ENCODE measurements around the gene RPN1.
A peak's percentile ranks its signal among the peaks of the same experiment; 100 is the strongest.
"Not testable (repeated sequence)": the region's sequence is repeated elsewhere in the genome, so short reads cannot be mapped to it uniquely, and the experiment has no call there.

RPN1 gene

DNA sequence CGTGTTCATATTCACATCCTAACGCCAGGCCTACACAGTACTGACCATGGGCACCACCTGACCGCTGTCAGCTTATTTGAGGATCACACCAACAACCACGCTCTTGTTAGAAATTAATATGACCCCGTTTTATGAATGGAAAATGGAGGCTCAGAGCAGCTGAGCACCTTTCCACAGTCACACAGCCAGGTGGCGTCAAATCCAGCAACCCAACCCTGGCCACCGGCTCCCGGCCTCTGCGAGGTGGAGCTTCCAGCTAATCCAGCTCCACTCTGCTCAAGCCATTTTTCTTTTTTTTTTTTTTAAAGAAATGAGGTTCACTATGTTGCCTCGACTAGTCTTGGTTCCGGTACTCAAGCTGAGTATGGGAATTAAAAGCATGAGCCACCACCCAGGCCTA, 41.3 kb downstream of the RPN1 start:
- no peak for ATAC-seq

GRCh38 chr3:128607710-128608048, 42.9 kb downstream of the RPN1 start:
- DNase-seq = no peak
- ATAC-seq = no peak

More for the DNA sequence above, 41.3 kb downstream of the RPN1 start:
- no peak for DNase-seq

DNA sequence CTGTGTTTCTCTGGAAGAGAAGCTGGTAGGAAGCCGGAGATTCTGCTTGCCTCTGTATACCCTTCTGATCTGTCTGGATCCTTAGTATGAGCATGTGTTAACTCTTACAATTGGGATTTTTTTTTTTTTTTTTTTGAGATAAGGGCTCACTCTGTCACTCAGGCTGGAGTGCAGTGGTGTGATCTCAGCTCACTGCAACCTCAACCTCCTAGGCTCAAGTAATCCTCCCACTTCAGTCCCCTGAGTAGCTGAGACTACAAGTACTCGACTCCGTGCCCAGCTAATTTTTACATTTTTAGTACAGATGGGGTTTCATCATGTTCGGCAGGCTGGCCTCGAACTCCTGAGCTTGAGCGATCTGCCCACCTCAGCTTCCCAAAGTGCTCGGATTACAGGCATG, 44.5 kb downstream of the RPN1 start:
- DNase-seq = no peak
- ATAC-seq = no peak

DNA sequence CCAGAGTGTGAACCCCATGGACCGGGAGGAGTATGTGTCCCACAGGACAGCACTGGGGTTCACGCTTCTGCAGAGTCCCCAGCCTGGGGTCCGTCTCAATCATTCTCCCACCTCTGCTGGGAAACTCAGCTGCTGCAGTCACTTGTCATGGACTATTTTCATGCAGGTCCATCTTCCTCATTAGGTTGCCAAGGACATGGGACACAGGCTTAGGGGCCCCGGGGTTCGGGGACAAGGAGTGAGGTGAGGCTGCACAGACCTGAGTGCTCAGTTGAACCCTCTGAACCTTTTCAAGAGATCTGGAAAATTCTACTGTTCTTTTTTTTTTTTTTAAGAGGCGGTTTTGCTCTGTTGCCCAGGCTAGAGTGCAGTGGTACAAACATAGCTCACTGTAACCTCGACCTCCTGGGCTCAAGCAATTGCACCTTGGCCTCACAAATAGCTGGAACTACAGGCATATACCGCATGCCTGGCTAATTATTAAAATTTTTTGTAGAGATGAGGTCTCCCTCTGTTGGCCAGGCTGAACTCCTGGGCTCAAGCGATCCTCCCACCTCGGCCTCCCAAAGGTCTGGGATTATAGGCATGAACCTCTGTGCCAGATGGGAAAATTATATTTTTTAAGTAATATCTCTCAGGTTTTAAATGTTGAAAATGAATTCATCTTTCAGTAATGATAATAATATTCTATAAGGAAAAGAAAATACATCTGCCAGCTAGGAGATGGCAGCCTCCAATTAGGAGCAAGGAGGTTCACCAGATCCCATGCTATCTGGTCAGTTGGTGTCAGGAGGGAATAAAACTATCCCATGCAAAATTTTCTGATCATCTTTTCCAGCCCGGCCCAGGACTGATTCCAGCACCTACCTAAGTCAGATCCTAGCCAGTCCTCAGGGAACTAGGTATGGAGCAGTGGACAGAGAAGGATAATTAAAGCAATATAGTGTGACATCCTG, 45.2 kb downstream of the RPN1 start:
- ATAC-seq (no peak), DNase-seq (no peak)

- DNase-seq (no peak), ATAC-seq (no peak)
Measured at GRCh38 chr3:128603811-128604775, 46.5 kb downstream of the RPN1 start.

GRCh38 chr3:128603313-128603712, 47.3 kb downstream of the RPN1 start:
- DNase-seq (no peak), ATAC-seq (no peak)

DNA sequence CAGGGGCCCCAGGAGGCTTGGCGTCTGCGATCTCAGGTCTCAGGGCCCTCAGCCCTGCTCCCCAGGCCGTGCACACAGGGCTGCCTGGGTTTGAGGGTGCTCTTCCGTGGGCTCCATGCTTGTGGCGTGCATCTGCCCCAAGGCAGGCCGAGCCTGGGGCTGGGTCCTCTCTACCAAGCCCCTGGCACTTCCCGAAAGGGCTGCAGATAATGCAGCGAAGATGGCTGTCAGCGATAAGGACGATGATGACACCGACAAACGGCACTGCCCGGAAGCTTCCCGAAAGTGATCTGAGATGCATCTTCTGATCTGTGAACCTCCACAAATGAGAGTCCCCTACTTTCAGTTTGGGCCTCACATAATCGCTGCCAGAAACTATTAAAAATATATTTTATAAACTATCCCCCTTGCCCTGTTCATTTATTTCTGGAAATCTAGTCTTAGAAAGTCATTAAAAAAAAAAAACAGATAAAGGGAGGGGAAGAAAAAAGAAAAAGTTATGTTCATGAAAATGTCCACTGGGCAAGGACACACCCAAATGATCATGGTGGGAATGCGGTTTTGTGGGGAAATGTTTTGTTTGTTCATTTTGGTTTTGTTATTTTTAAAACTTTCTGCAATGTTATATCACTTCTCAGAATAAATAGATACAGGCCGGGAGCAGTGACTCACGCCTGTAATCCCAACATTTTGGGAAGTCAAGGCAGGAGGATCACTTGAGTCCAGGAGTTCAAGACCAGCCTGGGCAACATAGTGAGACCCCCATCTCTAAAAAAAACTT, 51.5 kb downstream of the RPN1 start:
- ATAC-seq = no peak
- DNase-seq = no peak

DNA sequence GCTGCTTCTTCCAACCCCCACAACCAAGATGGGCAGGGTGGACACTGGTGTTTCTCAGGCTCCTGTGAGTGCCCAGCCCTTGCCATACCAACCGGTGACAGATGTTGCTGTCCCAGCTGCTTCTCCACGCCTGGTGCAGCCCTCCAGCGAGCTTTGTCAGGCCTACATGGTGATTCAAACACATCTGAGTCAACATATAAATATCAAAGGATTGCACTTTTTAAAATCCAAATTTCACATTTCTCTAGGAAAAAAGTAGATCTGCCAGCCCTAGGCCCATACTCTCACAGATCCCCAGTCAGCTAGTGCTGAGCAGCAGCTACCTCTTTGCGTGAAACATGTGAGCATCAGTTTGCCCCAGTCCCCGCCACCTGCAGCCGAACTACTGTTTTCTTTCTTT, 52.7 kb downstream of the RPN1 start:
- no peak for DNase-seq
- ATAC-seq = no peak

DNA sequence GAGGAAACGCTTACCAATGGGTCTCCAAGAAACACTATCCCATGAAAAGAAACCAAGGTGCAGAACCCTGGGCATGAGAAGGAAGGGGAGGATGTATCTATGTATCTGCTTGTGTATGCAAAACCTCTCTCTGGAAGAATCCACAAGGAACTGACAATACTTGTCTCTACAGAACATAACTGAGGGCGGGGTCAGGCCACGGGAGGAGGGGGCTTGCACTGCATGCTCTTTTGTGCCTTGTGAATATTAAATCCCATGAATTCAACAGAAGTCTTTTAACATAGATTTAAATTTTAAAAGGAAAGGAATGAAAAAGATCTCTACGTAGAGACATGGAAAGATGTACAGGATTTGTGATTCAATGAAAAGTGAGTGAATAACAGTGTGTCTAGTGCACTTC, 57.8 kb downstream of the RPN1 start:
- no peak for ATAC-seq
- DNase-seq = no peak

- DNase-seq = peak; percentile 39
- ATAC-seq = peak; percentile 88
Measured at GRCh38 chr3:128591738-128592426, 58.7 kb downstream of the RPN1 start.

- DNase-seq (no peak), ATAC-seq (no peak)
Measured at GRCh38 chr3:128590948-128591347, 59.7 kb downstream of the RPN1 start.

- not testable (repeated sequence) for DNase-seq, ATAC-seq
Measured at GRCh38 chr3:128589985-128590384, 60.6 kb downstream of the RPN1 start.

DNA sequence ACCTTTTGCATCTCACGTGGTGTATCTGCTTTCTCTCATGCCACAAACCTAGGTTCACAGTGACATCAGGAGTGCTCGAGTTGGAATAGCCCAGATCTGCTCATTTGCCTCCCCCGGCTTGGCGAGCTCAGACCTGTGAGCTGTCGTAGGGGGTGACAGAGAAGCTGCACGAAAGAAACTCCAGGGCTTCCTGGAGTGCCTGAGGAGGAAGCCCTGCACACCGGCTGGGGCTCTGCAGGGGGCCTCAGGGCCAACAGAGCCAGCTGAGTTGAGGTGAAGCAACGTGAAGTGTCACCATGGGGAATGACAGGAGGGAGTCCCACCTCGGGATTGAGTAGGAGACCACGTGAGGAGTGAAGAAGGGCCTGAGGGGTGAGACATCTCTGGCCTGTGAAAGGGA, 62.5 kb downstream of the RPN1 start:
- ATAC-seq = no peak
- DNase-seq = no peak

DNA sequence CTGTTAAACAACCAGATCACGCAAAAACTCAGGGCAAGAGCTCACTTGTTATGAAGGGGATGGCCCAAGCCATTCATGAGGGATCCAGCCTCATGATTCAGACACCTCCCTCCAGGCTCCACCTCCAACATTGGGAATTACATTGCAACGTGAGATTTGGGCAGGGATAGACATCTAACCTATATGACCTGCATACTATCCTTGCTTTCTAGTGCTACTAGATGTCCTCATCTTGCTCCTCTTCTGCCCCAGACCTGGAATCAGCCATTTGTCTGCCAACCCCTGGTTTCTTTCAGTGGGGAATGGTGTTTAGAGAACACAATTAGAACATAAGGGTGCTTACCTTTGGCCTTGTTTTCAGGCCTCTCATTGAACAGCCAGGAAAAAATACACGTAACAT, 63.2 kb downstream of the RPN1 start:
- ATAC-seq (no peak), DNase-seq (no peak)

GRCh38 chr3:128586932-128587331, 63.7 kb downstream of the RPN1 start:
- not testable (repeated sequence) for DNase-seq, ATAC-seq

DNA sequence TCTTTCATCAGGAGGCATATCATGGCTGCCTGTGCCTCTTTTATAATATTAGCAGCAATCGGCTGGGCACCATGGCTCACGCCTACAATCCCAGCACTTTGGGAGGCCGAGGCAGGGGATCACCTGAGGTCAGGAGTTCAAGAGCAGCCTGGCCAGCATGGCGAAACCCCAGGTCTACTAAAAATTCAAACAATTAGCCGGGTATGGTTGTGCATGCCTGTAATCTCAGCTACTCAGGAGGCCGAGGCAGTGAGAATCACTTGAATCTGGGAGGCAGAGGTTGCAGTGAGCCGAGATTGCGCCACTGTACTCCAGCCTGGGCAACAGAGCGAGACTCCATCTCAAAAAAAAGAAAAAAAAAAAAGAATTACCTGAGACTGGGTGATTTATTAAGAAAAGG, 64.2 kb downstream of the RPN1 start:
- DNase-seq, ATAC-seq: not testable (repeated sequence)

DNA sequence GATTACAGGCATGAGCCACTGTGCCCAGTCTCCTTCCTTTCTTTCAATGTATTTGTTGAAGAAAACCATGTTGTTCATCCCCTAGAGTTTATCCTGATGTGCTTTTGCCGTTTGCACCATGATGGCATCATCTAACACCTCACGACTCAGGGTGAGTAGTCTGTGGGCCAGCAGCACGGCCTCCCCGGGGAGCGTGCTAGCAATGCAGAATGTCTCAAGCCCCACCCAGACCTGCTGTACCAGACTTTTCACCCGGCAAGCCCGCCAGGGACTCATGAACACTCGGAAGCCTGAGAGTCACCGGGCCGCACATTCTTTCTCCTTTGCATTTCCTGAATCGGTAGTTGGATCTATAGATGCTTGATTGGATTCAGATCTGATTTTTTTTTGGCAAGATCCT, 64.6 kb downstream of the RPN1 start:
- no peak for ATAC-seq
- no peak for DNase-seq

GRCh38 chr3:128585189-128585588, 65.4 kb downstream of the RPN1 start:
- ATAC-seq (no peak), DNase-seq (no peak)

- ATAC-seq (peak; percentile 98), DNase-seq (peak; percentile 77)
Measured at GRCh38 chr3:128584412-128585020, 66.1 kb downstream of the RPN1 start.

DNA sequence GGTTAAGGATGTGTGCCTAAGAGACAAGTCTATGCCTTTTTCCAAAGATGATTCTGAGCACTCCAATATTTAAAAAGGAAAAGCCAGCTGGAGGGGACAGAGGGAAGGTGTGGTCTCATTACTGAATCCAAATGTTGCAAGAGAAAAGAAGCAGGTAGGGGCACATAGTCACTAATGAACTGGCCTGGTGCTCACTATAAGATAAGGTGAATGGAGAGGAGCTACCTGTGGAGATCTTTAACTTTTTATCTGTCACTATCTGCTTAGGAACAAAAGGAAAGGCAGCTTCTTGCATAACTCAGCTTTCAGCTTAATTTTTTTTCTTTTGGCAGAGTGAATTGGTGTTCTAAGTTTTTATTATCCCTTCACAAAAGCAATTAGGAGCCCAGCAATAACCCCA, 69.1 kb downstream of the RPN1 start:
- DNase-seq (no peak), ATAC-seq (no peak)

- DNase-seq = no peak
- no peak for ATAC-seq
Measured at GRCh38 chr3:128579927-128580326, 70.7 kb downstream of the RPN1 start.
